Measurements from ENCODE around the gene BTN2A1.
A peak's percentile ranks its signal among the peaks of the same experiment; 100 is the strongest.
"Not testable (repeated sequence)": the region's sequence is repeated elsewhere in the genome, so short reads cannot be mapped to it uniquely, and the experiment has no call there.

Gene BTN2A1

DNA sequence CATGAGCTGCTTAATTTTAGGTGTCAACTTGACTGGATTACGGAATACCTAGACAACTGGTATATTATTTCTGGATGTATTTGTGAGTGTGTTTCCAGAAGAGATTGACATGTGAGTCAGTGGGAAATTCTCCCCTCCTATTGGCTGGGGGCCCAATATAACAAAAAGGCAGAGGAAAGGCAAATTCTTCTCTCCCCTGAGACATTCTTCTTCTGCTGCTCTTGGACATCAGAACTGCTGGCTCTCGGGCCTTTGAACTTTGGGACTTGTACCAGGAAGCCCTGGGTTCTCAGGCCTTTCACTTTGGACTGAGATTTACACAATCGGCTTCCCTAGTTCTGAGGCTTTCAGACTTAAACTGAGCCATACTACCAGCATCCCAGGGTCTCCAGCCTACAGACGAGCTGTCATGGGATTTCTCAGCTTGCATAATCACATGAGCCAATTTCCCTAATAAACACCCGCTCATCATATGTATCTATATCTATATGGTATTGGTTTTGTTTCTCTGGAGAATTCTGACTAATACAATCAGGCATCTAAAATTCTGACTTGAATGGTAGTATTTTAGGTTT is 25.0 kb upstream of the BTN2A1 start:
- DNase-seq (ENCODE audit: low spot score) (no peak), FAIRE-seq (no peak)

- DNase-seq (ENCODE audit: low spot score); FAIRE-seq: not testable (repeated sequence)
Observed at GRCh38 chr6:26433680-26434079, 24.1 kb upstream of the BTN2A1 start.

DNA sequence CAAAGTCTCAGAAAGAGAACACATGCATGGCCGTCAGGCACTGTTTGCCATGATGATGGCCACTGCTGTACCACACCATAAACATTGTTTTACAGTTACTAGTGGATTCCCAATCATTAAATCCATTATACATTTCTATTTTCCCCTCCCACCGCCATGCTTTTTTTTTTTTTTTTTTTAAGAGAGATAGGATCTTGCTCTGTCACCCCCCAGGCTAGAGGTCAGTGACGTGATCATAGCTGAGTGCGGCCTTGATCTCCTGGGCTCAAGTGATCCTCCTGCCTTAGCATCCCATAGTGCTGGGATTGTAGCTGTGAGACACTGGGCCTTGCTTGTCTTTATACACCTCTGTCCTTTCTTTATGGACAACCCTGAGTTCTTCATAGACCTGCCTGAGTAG is 21.7 kb upstream of the BTN2A1 start:
- FAIRE-seq: no peak
- DNase-seq (ENCODE audit: low spot score): no peak

DNA sequence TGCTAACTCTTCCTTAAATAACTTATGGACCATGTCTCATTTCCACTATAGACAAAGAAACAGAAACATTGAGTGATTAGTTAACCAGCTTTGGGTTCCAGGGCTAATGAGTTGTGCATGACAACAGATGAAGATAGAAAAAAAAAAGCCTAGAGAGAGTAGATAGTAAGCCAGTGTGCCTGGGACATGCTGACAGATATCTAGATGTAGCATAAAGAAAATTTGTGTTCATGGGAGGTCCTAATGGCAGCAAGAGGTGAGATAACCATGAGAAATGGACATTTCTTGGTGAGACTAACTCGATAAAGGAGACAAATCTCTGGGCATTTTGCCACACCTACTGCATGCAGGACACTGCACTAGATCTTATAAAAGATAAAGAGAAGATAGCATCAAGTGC is 20.2 kb upstream of the BTN2A1 start:
- DNase-seq (ENCODE audit: low spot score) (no peak), FAIRE-seq (no peak)

DNA sequence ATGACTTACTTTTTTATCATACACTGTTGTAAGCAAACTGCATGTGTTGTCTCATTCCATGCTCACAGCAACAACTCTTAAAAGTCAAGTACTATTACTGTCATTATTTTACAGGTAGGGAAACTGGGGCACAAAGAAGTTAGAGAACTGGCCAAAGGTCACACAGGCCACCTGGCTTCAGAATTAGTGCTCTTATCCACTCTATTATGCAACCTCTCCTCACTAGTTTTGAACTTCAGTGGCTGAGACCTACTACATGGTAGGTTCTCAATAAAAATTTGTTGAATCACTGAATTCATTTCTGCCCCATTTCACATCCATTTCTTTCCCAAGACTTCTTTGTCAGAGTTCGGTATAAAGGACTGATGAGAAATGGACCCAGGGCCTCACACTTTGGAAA is 19.8 kb upstream of the BTN2A1 start:
- no peak for FAIRE-seq
- no peak for DNase-seq (ENCODE audit: low spot score)

- FAIRE-seq (no peak), DNase-seq (ENCODE audit: low spot score) (no peak)
Observed at GRCh38 chr6:26439151-26440125, 18.3 kb upstream of the BTN2A1 start.

DNA sequence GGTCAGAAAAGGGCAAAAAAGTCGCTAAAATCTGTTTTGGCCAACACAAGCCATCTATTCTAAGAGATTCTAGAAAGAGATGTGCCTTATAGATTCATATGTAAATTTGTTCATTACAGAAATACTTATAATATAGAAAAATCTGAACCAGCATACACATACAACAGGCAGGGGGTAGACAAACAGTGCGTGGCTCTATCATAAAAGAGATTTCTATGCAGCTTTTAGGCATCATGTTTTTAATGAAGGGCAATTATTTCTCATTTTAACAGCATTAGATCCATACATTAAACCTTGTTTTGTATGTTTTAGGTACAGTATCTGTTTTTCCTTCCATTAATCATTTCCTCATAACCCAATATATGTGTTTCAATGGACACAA is 16.8 kb upstream of the BTN2A1 start:
- no peak for FAIRE-seq

GRCh38 chr6:26441977-26442376 is 15.8 kb upstream of the BTN2A1 start:
- DNase-seq (ENCODE audit: low spot score): no peak

More for the DNA sequence above, 16.8 kb upstream of the BTN2A1 start:
- DNase-seq (ENCODE audit: low spot score): no peak

DNA sequence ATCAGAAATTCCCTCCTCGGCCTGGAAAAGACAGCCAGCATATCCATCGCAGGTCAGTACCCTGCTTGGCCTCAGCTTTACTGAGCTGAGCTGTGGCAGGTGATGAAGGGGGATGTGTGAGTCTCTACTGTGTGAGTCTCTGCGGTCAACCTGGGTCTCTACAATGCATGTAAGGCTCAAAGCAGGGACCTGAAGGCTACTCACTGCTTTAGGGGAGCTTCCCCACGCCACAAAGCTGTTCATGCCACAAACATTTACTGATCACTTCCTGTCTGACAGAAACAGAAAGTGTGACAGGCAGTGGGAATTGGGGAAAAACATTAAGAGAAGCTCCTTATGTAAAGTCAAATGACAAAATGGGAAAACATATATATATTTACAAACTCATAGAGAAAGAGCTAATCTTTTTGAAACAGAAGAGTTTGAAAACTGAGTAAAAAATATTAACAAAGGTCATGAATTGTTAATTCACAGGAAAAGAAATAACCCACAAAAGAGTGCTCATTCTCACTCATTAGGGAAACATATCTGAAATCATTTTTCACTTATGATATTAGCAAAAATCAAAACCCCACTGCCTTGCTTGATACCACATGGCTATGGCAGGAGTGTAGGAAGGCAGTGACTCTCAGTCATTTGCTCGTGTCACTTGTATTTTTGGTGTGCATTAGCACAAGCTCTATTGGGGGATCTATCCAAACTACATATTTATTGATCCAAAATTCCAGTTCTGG is 11.7 kb upstream of the BTN2A1 start:
- FAIRE-seq: no peak
- no peak for DNase-seq (ENCODE audit: low spot score)

More at GRCh38 chr6:26441977-26442376, 15.8 kb upstream of the BTN2A1 start:
- no peak for FAIRE-seq

- FAIRE-seq: no peak
- no peak for DNase-seq (ENCODE audit: low spot score)
Observed at GRCh38 chr6:26447257-26447656, 10.5 kb upstream of the BTN2A1 start.

DNA sequence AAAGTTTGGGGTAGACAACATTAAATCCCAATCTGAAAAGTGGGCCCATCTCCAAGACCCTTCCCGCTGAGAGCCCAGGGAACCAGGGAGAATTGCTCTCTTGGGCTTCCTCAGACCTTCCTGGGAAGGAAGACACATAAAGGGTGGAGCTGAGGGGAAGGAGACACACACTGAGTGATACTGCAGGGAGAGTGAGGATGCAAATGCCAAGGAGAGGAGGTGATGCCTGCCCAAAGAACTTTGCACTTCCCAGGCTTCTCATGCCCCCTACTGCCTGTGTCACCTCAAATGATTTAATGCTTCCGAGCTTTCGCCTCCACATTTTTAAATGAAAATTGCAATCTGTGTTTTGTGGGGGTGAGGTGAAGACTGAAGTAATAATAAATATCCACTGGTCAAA is 7.5 kb upstream of the BTN2A1 start:
- DNase-seq (ENCODE audit: low spot score) (no peak), FAIRE-seq (no peak)

DNA sequence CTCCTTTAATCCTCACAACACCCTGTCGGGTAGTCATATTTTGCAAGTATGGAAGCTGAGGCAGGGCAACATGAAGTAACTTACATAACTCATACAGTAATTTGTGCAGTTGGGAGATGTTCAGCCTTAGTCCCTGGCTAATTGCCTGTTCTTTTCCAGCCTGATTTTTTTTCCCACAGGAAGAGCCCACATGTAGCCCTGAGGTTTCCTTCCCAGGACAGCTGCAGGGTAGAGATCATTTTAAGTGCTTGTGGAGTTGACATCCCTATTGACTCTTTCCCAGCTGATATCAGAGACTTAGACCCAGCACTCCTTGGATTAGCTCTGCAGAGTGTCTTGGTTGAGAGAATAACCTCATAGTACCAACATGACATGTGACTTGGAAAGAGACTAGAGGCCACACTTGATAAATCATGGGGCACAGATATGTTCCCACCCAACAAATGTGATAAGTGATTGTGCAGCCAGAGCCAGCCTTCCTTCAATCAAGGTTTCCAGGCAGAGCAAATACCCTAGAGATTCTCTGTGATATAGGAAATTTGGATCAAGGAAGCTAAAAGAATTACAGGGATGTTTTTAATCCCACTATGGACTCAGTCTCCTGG is 5.0 kb upstream of the BTN2A1 start:
- FAIRE-seq (no peak), DNase-seq (ENCODE audit: low spot score) (no peak)

- DNase-seq (ENCODE audit: low spot score) (no peak), FAIRE-seq (no peak)
Observed at GRCh38 chr6:26454631-26455030, 3.1 kb upstream of the BTN2A1 start.

- DNase-seq (ENCODE audit: low spot score) (no peak), FAIRE-seq (no peak)
Observed at GRCh38 chr6:26455357-26455970, 2.3 kb upstream of the BTN2A1 start.

DNA sequence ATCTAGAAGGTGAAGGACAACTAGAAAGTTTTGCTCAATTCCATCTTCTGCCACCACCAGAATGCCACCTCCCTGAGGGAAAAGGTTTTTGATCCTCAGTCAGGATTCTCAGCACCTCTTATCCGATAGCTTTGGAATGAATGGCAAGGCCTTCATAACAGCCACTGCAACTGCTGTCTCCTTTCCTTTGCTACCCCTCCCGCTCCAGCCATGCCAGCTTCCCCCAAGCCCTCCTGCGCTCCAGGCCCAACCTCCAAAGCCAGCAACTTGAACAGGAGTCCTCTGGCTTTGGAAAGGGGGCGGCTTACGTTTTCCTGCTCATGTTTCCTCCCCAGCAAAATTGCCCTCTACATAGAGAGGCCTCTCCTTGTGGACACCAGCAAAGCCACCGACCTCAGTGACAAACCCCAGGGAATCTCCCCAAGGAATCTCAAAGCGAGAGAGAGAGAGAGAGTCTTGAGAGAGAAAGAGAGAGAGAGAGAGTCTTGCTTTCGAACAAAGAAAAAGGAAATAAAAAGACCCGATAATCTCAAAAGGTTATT is 420 bp upstream of the BTN2A1 start:
- DNase-seq (ENCODE audit: low spot score): peak; percentile 28
- no peak for FAIRE-seq

DNA sequence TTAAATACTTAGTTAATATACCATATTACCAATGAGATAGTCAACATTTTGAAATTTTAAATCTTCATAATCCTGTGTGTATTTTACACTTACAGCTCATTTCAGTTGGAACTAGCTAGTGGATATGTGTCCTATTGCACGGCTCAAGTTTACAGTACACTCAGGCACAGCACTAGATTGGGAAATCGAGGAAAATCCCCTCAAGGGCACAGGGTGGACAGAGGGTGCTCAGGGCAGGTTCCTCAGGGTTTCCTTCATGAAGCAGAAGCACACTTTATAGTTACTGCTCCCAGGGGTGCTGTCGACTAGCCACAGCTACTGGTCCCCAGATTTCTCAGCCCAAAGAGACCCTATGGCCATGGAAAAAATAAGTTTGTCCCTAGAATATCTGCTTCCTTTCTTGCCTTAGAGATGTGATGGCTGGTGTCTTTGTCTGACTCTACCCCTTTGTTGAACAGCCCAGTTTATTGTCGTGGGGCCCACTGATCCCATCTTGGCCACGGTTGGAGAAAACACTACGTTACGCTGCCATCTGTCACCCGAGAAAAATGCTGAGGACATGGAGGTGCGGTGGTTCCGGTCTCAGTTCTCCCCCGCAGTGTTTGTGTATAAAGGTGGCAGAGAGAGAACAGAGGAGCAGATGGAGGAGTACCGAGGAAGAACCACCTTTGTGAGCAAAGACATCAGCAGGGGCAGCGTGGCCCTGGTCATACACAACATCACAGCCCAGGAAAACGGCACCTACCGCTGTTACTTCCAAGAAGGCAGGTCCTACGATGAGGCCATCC is 1.5 kb downstream of the BTN2A1 start:
- FAIRE-seq (no peak), DNase-seq (ENCODE audit: low spot score) (peak; percentile 9)

- not testable (repeated sequence) for DNase-seq (ENCODE audit: low spot score); FAIRE-seq
Observed at GRCh38 chr6:26461353-26461752, 3.6 kb downstream of the BTN2A1 start.

DNA sequence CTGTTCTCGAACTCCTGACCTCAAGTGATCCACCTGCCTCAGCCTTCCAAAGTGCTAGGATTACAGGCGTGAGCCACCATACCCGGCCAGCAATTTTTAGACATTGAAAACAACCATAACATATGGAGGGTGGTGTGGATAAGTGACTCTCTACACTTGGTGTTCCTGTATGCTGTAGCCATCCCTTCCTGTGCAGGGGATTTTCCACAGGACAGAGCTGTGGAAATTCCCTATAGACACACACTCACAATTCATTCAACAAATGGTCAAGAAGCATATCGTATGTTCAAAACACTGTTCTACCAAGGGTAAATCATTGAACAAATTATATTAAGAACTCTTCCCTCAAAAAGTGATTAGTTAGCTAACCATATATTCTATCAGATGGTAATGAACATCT is 6.3 kb downstream of the BTN2A1 start:
- FAIRE-seq: no peak
- no peak for DNase-seq (ENCODE audit: low spot score)

GRCh38 chr6:26464416-26465131 is 6.8 kb downstream of the BTN2A1 start:
- no peak for FAIRE-seq
- DNase-seq (ENCODE audit: low spot score): no peak
